Brain microvascular endothelial cell (primary cell): ENCODE data around the gene ANKLE1.
A peak's percentile ranks its signal among the peaks of the same experiment; 100 is the strongest.

Experiments
- DNase-seq: peaks from one replicate; pipeline ENCODE4 v3.0.0-alpha.2; 2020
- H3K27ac ChIP-seq: fragments of 250-450 bp; sonication (Bioruptor Pico); 2 replicates; pipeline ENCODE4 v1.5.1; 2020; ENCODE audit warnings: mild to moderate bottlenecking, moderate library complexity
- H3K27me3 ChIP-seq: fragments of 250-450 bp; sonication (Bioruptor Pico); replicated peaks from 2 replicates; pipeline ENCODE4 v1.5.1; 2020; ENCODE audit warnings: mild to moderate bottlenecking
- H3K36me3 ChIP-seq: fragments of 250-450 bp; sonication (Bioruptor Pico); replicated peaks from 2 replicates; pipeline ENCODE4 v1.5.1; 2020; ENCODE audit warnings: mild to moderate bottlenecking
- H3K4me3 ChIP-seq: 2 replicates; pipeline ENCODE4 v1.5.1; 2011; ENCODE audit warnings: low read depth, mild to moderate bottlenecking, control low read depth, low read length, moderate library complexity
- in situ Hi-C: cut with HindIII; loops from 2 replicates; pipeline ENCODE4 v1.10.0; 2017; ENCODE audit warnings: low sequenced_read_pairs, low pct_ligation_motif_present
- TF ChIP-seq, protein P1 (sequence below): IDR thresholded peaks from 2 replicates; pipeline ENCODE4 v1.5.1; 2011; ENCODE audit warnings: low read depth, mild to moderate bottlenecking, moderate library complexity, low read length, control low read depth, inconsistent platforms; ENCODE audit errors: missing control alignments

The ANKLE1 gene

DNA sequence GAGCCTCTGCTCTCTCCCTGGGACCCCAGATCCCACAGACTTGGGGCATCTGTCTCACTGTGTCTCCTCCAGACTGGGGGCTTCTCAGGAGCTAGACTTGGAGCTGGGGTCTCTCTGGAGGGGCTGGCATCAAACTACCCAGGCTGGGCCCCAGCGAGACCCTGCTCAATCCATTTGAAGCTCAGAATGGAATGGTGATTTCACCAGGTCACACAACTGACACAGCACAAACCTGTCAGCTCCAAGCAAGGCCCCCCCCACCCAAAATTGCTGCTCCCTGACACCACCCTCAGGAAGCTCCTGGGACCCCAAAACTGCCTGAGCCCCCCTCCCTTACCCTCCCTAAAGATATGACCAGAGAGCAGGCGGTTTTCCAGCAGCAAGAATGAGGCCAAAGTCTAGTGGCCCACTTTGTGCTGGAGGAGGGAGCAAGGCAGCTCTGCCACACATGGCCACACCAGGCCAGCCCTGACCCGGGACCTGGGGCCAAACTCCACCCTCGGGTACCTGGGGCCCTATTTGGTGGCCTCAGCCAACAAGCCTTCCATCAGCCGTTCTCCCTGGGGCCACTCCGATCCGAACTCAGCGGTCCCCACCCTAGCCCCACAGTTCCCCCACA, 38.4 kb upstream of the ANKLE1 start:
- H3K27ac ChIP-seq = no peak overlapping the region
- DNase-seq = no peak
- H3K27me3 ChIP-seq = no peaks in the 10 kb centered on the region
- H3K36me3 ChIP-seq = no peaks in the 10 kb centered on the region
- TF ChIP-seq, protein P1, sequence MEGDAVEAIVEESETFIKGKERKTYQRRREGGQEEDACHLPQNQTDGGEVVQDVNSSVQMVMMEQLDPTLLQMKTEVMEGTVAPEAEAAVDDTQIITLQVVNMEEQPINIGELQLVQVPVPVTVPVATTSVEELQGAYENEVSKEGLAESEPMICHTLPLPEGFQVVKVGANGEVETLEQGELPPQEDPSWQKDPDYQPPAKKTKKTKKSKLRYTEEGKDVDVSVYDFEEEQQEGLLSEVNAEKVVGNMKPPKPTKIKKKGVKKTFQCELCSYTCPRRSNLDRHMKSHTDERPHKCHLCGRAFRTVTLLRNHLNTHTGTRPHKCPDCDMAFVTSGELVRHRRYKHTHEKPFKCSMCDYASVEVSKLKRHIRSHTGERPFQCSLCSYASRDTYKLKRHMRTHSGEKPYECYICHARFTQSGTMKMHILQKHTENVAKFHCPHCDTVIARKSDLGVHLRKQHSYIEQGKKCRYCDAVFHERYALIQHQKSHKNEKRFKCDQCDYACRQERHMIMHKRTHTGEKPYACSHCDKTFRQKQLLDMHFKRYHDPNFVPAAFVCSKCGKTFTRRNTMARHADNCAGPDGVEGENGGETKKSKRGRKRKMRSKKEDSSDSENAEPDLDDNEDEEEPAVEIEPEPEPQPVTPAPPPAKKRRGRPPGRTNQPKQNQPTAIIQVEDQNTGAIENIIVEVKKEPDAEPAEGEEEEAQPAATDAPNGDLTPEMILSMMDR = no peak
- in situ Hi-C loops = no loop called here
- H3K4me3 ChIP-seq = peak overlapping the region; percentile 76

DNA sequence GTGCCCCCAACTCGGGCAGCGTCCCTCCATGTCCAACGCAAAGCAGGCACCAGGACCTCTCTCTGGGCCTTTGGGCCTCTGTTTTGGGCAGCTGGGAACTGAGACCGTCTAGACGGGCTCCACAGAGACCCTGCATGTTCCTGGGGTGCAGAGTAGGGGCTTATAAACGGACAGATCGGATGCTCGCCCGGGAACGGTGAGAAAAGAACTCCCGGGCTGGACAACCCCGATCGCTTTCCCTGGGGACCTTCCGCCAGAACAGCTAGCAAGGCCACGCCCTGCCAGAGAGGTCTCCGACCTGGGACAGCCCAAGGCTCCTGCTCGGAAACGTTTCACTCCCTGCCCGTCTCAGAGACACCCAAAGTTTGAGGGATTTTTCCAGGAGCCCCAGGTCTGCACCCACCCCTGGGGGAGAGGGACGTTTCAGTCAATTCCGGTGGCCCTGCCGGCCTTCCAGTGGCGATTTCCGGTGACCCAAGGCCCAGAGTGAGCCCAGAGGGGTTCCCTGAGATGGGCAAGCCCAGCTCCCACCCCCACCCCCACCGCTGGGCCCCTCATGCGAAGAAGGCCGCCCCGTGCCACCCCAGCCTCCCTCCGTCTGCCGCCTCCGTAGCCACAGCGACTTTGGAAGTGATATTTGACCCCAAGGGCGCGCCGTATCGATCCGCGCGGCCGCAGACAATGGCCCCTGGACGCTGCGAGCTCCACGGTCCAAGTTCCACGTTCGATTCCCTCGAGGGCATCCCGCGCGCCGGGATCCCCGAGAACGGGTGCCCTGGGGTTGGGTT, 37.7 kb upstream of the ANKLE1 start:
- in situ Hi-C loops = no loop called here
- Histone ChIP-seq H3K4me3 (peak overlapping the region; percentile 76), H3K27me3 (no peaks in the 10 kb centered on the region), H3K27ac (no peak overlapping the region), H3K36me3 (no peaks in the 10 kb centered on the region)
- TF ChIP-seq, protein P1 = no peak
- DNase-seq = no peak

DNA sequence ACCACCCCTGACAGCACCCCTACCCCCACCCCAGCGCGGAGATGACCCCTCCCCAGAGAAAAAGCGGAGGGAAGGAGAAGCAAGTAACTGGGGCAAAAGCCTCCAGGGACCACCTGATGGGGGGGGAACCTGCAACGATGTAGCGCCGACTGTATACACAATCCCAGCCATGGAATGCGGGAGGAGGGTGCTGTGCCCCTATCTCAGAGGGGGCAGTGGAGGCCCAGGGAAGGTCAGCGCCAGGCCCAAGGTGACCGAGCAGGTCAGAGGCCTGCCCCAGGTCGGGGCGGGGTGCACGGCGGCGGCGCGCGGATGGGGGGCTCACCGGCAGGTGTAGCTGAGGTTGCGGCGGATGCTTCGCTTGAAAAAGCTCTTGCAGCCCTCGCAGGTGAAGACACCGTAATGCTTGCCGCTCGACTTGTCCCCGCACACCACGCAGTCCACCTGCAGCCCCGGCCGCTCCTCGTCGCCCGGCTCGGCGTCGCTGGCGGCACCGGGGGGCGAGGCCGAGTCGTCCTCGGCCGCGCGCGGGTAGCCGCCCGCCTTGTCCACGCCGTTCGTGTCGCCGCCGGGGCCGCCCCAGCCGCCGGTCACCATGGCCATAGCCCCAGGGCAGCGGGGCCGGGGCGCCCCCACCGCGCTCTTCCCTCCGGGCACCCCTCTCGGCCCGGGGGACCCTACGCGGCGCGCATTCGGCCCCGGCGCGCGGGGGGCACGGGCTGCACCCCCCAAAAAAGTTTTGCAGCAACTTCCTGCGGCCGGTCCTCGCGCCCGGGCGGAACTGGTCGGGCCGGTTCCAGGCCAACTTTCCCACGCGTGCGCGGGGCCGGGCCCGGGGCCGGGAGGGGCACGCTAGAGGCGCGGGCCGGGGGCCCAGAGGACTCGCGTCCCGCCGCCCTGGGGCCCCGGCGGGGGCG, 36.8 kb upstream of the ANKLE1 start:
- TF ChIP-seq, protein P1 = no peak
- peak overlapping the region; percentile 76 for H3K4me3 ChIP-seq
- no peaks in the 10 kb centered on the region for H3K27me3 ChIP-seq
- no peak overlapping the region for H3K27ac ChIP-seq
- no peak for DNase-seq
- H3K36me3 ChIP-seq = no peaks in the 10 kb centered on the region
- in situ Hi-C loops = no loop called here

DNA sequence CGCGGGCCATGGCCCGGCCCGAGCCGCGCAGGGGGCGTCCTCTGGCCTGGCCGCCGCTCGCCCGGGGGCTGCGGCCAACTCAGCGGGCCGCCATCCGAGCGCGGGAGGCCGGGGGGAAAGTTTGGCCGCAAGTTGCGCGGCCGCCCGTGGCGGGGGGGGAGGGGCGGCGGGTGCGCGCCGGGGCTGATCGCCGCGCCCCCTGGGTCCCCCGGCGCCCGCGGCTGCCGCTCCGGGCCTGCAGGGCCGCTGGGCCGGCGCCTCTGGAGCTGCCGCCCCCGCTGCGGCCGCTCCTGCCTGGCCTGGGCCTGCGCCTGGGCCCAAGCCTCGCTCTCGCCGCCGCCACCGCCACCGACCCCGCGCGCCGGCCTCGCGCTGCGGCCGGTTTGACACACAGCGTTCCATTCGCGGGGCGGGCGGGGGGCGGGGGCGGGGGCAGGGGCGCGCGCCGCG, 36.1 kb upstream of the ANKLE1 start, which contains the start of gene NR2F6:
Gene NR2F6 (minus strand): TSS at position 385 of the 450 bp plus-strand sequence. CDS start 699 bp downstream, outside the sequence.
- Histone ChIP-seq H3K27ac (no peak within 1 kb of the TSS), H3K4me3 (peak within 1 kb of the TSS; percentile 76), H3K36me3 (no peaks in the 10 kb centered on the region), H3K27me3 (no peaks in the 10 kb centered on the region)
- in situ Hi-C loops = no loop called here
- no peak for DNase-seq
- TF ChIP-seq, protein P1 = no peak

DNA sequence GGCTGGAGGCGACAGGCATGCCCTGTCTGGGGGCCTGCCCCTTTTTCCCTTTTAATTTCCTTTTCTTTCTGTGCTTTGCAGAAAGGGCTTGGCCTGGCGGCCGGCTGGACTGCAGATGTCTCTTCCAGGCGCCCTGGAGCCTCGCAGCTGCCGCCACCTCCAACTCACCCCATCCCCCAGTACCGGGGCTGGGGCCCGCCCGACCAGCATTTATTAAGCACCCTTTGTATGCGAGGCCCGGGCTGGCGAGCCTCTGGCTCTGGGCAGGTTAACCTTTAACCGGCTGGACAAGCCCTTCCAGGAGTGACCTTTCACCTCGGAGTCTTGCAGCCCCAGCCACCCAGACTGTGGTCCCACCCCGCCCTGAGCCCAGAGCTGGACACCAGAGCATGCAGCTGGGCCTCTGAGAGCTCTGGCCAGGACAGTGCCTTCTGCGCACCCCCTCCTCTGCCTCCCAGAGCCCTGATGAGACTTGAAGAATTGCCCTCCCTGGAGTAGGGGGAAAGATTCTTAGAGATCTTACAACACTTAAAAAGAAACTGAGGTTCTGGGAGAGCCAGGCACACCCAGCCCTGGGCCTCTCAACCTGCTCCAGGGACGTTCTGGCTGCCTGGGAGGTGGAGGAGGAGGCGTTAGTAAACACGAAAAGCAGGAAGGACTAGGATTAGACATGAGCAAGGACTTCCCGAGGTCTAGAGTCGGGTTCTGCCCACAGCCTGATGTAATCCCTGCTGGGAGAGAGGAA, 34.8 kb upstream of the ANKLE1 start:
- peak overlapping the region; percentile 51 for H3K4me3 ChIP-seq
- H3K36me3 ChIP-seq = no peaks in the 10 kb centered on the region
- in situ Hi-C loops = no loop called here
- DNase-seq = no peak
- TF ChIP-seq, protein P1 = no peak
- H3K27me3 ChIP-seq = no peaks in the 10 kb centered on the region
- H3K27ac ChIP-seq = no peak overlapping the region
